ENCODE results near the gene TIMM17A.
"Not testable (repeated sequence)": the region's sequence is repeated elsewhere in the genome, so short reads cannot be mapped to it uniquely, and the experiment has no call there.

The TIMM17A gene

GRCh38 chr1:202016022-202016810 is 60.9 kb downstream of the TIMM17A start:
- DNase-seq (ENCODE audit: low spot score): no peak

- no peak for DNase-seq (ENCODE audit: low spot score)
These were observed 61.8 kb downstream of the TIMM17A start for GRCh38 chr1:202016811-202017748.

- DNase-seq (ENCODE audit: low spot score): no peak
These were observed 62.6 kb downstream of the TIMM17A start for GRCh38 chr1:202017749-202018467.

GRCh38 chr1:202018468-202019234 is 63.3 kb downstream of the TIMM17A start:
- no peak for DNase-seq (ENCODE audit: low spot score)

- DNase-seq (ENCODE audit: low spot score): not testable (repeated sequence)
These were observed 63.9 kb downstream of the TIMM17A start for GRCh38 chr1:202019235-202019558.
